Limb (tissue), 2 donors: ENCODE measurements around the gene CAMKV.
"Not testable (repeated sequence)": the region's sequence is repeated elsewhere in the genome, so short reads cannot be mapped to it uniquely, and the experiment has no call there.

Source experiments
- DNase-seq, 2 donors: peaks; one replicate each; pipeline ENCODE4 v3.0.0-alpha.2; 2016; ENCODE audit errors: extremely low spot score in 2 of 2

CAMKV gene

DNA sequence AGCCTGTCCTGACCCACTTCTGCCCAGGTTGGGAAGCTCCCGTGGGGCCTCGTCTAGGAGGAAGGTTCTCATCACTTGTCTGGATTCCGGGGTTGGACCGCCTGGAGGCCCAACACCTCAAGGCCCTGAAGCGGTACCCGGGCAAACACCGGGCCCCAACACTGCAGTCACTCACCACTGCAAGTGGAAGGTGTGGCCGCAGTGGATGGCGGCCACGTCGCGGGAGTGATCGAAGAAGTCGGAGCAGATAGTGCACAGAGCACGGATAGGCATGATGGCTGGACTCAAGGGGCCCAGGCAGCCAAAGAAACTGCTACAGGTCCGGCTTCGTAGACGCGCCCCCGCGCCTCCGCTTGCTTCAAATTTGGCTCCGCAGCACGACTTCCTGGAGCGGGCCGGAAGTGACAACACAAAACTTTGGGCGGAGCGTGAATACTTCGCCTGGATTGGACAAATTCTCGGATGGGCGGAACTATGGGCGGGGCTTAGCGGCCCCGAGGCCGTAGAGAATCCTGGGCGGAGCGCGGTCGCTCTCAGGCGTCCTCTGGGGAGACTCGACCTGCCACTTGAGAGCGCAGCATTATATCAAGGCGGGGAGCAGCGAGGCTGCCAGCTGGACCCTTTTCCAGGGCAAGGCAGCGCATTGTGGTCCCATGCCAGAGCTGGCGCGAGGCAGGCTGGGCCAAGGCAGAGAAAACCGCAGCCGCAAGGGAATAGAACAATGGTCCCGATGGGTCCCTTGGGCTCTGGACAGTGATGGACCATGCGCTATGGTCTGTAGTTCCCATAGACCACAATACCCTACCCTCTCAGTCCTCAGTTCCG lies 13.3 kb downstream of the CAMKV start, which contains the start of gene TRAIP:
TSS of gene TRAIP (minus strand) at position 384 of the 825 bp plus-strand sequence. CDS start at position 273, 111 bp downstream.
- peak; percentile 94 to 96 for DNase-seq

- DNase-seq, result no peak
Observed at GRCh38 chr3:49855662-49856061, 14.0 kb downstream of the CAMKV start.

GRCh38 chr3:49845694-49846093 lies 24.0 kb downstream of the CAMKV start:
- no peak for DNase-seq

- no peak for DNase-seq
Observed at GRCh38 chr3:49844464-49845183, 25.1 kb downstream of the CAMKV start.

GRCh38 chr3:49842843-49843517 lies 26.7 kb downstream of the CAMKV start:
- no peak for DNase-seq

DNA sequence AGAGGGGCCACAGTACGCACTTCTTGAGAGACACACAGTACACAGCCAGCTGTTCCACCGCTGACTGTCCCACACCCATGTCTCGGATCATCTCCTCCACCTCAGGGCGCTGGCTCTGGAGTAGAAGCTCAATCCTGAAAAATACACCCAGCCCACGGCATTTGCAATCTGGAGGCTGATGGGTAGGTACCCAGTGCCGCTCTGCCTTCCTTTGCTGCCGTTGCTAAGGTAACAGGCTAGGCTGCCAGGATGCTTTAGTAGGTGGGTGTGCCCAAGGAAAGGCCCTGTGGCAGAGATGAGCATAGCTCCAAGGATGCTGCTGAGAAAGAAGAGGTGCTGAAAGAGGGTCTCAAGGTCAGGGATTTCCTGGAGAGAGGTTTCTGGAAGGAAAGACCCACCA lies 27.9 kb downstream of the CAMKV start:
- DNase-seq, result no peak

- DNase-seq, result no peak
Observed at GRCh38 chr3:49841126-49841696, 28.5 kb downstream of the CAMKV start.

DNA sequence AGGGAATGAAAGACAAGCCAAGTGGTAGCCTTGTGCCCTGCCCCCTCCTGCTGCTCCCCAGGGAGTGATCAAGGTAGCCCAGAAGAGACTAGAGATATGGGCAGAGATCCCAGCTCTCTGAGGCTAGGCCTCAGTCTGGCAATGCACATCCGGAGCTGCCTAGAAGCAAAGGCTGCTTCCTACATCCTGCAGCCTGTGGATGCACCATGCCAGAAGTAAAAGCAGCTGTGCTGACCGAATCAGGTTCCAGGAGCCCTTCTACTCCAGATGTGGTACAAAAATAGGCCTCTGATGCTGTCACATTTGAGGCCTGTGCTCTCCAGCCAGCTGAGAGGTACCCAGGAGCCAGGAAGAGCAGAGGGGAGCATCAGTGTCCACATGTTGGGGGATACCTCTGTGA lies 29.3 kb downstream of the CAMKV start:
- peak in 1 of 2 donors; percentile 24 for DNase-seq

- peak; percentile 82 to 86 for DNase-seq
Observed at GRCh38 chr3:49839193-49839809, 30.4 kb downstream of the CAMKV start.

DNA sequence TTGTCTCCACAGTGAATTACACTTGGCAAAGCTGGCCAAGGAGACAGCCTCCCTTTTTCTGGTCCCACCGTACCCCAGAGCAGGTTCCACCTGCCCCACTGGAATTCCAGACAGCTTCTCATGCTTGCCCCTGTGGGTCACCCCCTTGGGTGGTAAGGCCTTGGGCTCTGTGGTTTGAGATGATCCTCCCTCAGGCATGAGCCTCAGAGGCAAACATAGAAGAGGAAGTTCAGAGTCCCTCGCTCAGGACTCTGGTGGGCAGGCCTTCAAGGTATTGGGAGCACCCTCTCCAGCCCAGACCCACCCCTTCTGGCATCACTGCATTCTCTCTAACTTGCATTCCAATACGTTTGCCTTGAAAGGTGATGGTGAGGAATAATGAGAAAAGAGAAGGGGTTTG lies 38.4 kb downstream of the CAMKV start:
- DNase-seq, result no peak

DNA sequence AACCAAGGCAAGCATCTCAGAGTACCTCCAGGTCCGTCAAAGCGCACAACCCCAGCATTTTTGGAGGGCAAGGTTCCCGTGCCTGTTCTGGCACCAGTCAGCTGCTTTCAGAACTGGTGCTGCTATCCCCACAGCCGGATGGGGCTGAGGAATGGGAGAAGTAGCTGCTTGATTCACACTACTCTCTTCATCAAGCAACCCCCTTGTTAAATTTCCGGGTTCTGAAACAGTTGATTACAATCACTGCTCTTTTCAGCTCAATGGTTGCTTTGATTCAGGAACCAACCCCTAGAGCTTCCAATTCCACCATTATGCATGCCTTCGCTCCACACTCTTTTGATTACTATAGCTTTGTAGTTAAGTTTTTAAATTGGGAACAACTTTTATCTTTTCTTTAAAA lies 43.7 kb downstream of the CAMKV start:
- DNase-seq, result no peak

- DNase-seq, result not testable (repeated sequence)
Observed at GRCh38 chr3:49823131-49823530, 46.6 kb downstream of the CAMKV start.

DNA sequence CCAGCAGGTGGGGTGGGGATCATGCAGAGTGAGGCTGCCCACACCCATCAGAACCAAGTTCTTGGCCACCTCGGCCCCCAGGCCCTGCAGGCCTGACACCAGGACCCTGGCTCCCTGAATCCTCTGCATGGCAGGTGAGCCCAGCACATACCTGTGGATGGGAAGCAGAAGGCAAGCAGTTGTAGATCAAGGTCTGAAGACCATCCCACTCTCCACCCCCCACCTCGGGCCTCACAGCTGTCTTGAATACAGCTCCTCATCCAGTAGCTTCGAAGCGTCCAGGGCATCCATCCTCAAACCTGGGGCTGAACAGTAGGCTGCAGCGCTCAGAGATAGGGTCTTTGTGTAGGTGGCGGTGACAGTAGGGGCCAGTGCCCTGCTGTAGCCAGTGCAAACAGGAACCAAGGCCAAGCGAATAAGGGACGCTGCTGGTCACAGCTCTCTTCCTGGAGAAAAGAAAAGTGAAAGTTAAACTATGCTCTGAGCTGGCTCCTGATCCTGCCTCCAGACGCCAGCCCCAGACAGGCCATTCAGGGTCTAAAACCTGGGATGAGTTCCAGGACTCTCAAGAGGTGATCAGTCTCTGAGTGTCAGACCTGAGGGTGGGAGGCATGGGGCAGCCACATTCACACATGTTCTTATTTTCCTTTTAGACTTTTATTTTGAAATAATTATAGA lies 56.1 kb downstream of the CAMKV start, which contains the start of gene UBA7:
TSS of gene UBA7 (minus strand) at position 457 of the 678 bp plus-strand sequence. CDS start at position 291, 166 bp downstream.
- DNase-seq, result peak in 1 of 2 donors; percentile 43

GRCh38 chr3:49812916-49813496 lies 56.7 kb downstream of the CAMKV start:
- no peak for DNase-seq
